Esophagus muscularis mucosa (tissue), 4 donors: Measurements from ENCODE around the gene ATP6AP1. TPM values are rescaled to one million over a fixed set of nuclear protein-coding genes. Genes with fewer than 3 reads are reported as not detected.

Experiments
- DNase-seq: peaks from one replicate; pipeline ENCODE4 v3.0.0-alpha.2; 2017; ENCODE audit errors: extremely low spot score
- H3K27ac ChIP-seq, 4 donors: fragments of 200-600 bp; sonication (generic); replicated peaks in 1 of 4; 1 replicate in 3 of 4; 2 replicates in 1 of 4; pipeline ENCODE4 v1.5.1; 2016 to 2019; ENCODE audit warnings: mild to moderate bottlenecking in 1 of 4
- H3K27me3 ChIP-seq, 4 donors: fragments of 200-600 bp; sonication (generic); one replicate each; pipeline versions ENCODE4 v1.5.1 to v1.6.0; 2016 to 2019
- H3K36me3 ChIP-seq, 4 donors: fragments of 200-600 bp; sonication (generic); one replicate each; pipeline ENCODE4 v1.5.1; 2016 to 2019
- H3K4me1 ChIP-seq, 4 donors: fragments of 200-600 bp; sonication (generic); one replicate each; pipeline ENCODE4 v1.5.1; 2016 to 2019
- H3K4me3 ChIP-seq, 4 donors: fragments of 200-600 bp; sonication (generic); 1 replicate in 2 of 4; 2 replicates in 2 of 4; pipeline ENCODE4 v1.5.1; 2016 to 2019; ENCODE audit warnings: mild to moderate bottlenecking in 4 of 4, moderate library complexity in 1 of 4
- H3K9me3 ChIP-seq, 4 donors: fragments of 200-600 bp; sonication (generic); 1 replicate in 3 of 4; 2 replicates in 1 of 4; pipeline ENCODE4 v1.5.1; 2016 to 2019
- CTCF ChIP-seq, 3 experiments: fragments of 200-600 bp in 2 of 3; fragments of 450-650 bp in 1 of 3; sonication (generic) in 2 of 3; IDR thresholded peaks; one replicate each; pipeline ENCODE4 v1.5.1; 2017 to 2019; ENCODE audit warnings: antibody characterized with exemption in 3 of 3, mild to moderate bottlenecking in 2 of 3, moderate library complexity in 1 of 3
- EP300 ChIP-seq: sonication (generic); formaldehyde crosslinking; IDR thresholded peaks from one replicate; pipeline ENCODE4 v1.6.1; 2017; ENCODE audit warnings: antibody characterized with exemption
- POLR2A ChIP-seq: fragments of 450-650 bp; IDR thresholded peaks from one replicate; pipeline ENCODE4 v1.6.1; 2017; ENCODE audit warnings: antibody characterized with exemption, moderate library complexity, mild to moderate bottlenecking, low read depth
- POLR2AphosphoS5 ChIP-seq, 2 donors: sonication (generic); formaldehyde crosslinking; IDR thresholded peaks; one replicate each; pipeline ENCODE4 v1.6.1; 2017; ENCODE audit warnings: antibody characterized with exemption in 2 of 2
- WGBS: methylation state at CpG from one replicate; pipeline ENCODE4 v1.1.5; 2018; 5-methylcytosine and 5-hydroxymethylcytosine counted together
- intact Hi-C: fragments of 100-400 bp; cut with DNase I; formaldehyde crosslinking; loops from one replicate; pipeline ENCODE4 v1.15.1; 2023
- total RNA-seq, 4 donors: library from RNA; depleted of rRNA; stranded (reverse); fragments of >200 nt; gene quantifications; one replicate each; pipeline versions ENCODE4 v1.1.0 to v1.2.1, GENCODE V29; 2016

ATP6AP1 gene
- total RNA-seq, 4 donors from 2014 or later, result 27.4 to 67.2 (median 34.7) TPM

DNA sequence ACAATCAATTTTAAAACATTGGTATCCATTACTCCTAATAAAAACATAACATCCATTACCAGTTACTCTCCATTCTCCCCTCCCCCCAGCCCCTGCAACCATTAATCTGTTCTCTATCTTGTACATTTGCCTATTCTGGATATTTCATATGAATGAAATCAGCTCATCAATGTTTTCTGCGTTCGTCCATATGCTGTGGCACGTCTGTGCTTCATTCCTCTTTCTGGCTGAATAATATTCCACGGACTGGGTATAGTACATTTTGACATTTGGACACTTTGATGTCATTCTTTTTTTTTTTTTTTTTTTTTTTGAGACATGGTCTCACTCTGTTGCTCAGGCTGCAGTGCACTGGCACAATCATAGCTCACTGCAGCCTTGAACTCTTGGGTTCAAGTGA, 24.6 kb upstream of the ATP6AP1 start:
- WGBS, result 79% methylated on average over 4 of the region's 4 CpGs
- Histone ChIP-seq H3K4me3 (no peak overlapping the region), H3K36me3 (peaks cover 9 to 30% (median 26%) of the 10 kb centered on the region in 4 donors), H3K27me3 (peaks cover 0 to 4% (median 0%) of the 10 kb centered on the region in 4 donors), H3K27ac (no peak overlapping the region), H3K4me1 (peaks cover 7 to 22% (median 16%) of the 10 kb centered on the region in 4 donors), H3K9me3 (no peaks in the 10 kb centered on the region)
- intact Hi-C loops, result loop anchor here (5.0 kb wide), 1 partner anchor 128 kb away; no protein-coding TSS in a partner anchor
- no peak for DNase-seq
- no peak for TF ChIP-seq POLR2A
- TF ChIP-seq POLR2AphosphoS5 (IDR thresholded peaks at IDR 0.05), result no peak
- TF ChIP-seq CTCF (IDR thresholded peaks at IDR 0.05), result no peak
- no peak for TF ChIP-seq EP300

DNA sequence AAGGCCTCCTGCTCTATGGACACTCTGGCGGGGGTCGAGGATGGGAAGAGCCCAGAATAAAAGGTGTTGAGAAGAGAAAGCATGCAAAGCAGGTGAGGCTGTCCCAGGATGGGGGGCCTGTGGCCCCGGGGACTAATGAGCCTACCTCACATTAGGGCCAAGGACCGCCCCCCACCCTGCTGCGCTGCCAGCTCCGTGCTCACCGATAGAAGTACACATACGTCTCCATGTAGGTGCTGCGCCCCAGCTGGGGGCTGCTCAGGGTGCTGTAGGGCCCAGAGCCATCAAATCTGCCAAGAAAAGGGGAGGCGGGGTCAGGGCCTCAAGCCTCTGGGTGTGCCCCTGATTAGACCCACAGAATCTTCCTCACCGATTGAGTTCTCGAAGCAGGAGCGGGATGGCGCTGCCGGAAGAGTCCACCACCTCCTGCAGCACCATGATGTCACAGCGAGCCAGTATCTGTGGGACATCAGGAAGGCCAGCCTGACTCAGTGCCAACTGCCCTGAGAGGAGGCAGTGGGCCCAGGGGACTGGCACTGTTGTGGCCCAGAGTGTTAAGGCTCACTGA, 23.8 kb upstream of the ATP6AP1 start:
- Histone ChIP-seq H3K36me3 (peaks cover 4 to 22% (median 19%) of the 10 kb centered on the region in 4 donors), H3K27ac (no peak overlapping the region), H3K4me3 (no peak overlapping the region), H3K27me3 (peaks cover 0 to 4% (median 0%) of the 10 kb centered on the region in 4 donors), H3K4me1 (peaks cover 6 to 14% (median 12%) of the 10 kb centered on the region in 4 donors), H3K9me3 (no peaks in the 10 kb centered on the region)
- TF ChIP-seq POLR2A (no peak), CTCF (IDR thresholded peaks at IDR 0.05) (no peak), POLR2AphosphoS5 (IDR thresholded peaks at IDR 0.05) (no peak)
- DNase-seq, result no peak
- intact Hi-C loops, result loop anchor here (5.0 kb wide), 1 partner anchor 128 kb away; no protein-coding TSS in a partner anchor
- WGBS, result 86% methylated on average over 15 of the region's 16 CpGs

GRCh38 chrX:154408659-154409221, 19.7 kb upstream of the ATP6AP1 start:
- DNase-seq, result no peak
- TF ChIP-seq CTCF (IDR thresholded peaks at IDR 0.05) (no peak), POLR2A (no peak), POLR2AphosphoS5 (IDR thresholded peaks at IDR 0.05) (no peak), EP300 (no peak)
- intact Hi-C loops, result no loop called here
- WGBS, result 73% methylated on average over 7 of the region's 10 CpGs
- Histone ChIP-seq H3K4me3 (peak overlapping the region; percentile 34 to 49 (median 38)), H3K27ac (peak overlapping the region; percentile 36 to 73 (median 61)), H3K36me3 (peaks cover 0 to 7% (median 3%) of the 10 kb centered on the region in 4 donors), H3K4me1 (peaks cover 3 to 27% (median 19%) of the 10 kb centered on the region in 4 donors), H3K27me3 (no peaks in the 10 kb centered on the region), H3K9me3 (no peaks in the 10 kb centered on the region)

GRCh38 chrX:154409222-154409871, 19.1 kb upstream of the ATP6AP1 start, which contains the start of gene DNASE1L1:
DNASE1L1 (minus strand) TSS chrX:154409254; CDS start chrX:154405568, 3,686 bp downstream.
- intact Hi-C loops, result no loop called here
- Histone ChIP-seq H3K4me3 (peak within 1 kb of the TSS; percentile 34 to 49 (median 38)), H3K27me3 (no peaks in the 10 kb centered on the region), H3K4me1 (peaks cover 3 to 27% (median 19%) of the 10 kb centered on the region in 4 donors), H3K36me3 (peaks cover 0 to 12% (median 5%) of the 10 kb centered on the region in 4 donors), H3K9me3 (no peaks in the 10 kb centered on the region), H3K27ac (peak within 1 kb of the TSS; percentile 55 to 73 (median 66))
- TF ChIP-seq CTCF (IDR thresholded peaks at IDR 0.05) (no peak), POLR2AphosphoS5 (IDR thresholded peaks at IDR 0.05) (peak; percentile 44 to 49)
- WGBS, result 51% methylated on average over 16 of the region's 26 CpGs
- no peak for DNase-seq
